ENCODE results near the gene HYOU1.

DNA sequence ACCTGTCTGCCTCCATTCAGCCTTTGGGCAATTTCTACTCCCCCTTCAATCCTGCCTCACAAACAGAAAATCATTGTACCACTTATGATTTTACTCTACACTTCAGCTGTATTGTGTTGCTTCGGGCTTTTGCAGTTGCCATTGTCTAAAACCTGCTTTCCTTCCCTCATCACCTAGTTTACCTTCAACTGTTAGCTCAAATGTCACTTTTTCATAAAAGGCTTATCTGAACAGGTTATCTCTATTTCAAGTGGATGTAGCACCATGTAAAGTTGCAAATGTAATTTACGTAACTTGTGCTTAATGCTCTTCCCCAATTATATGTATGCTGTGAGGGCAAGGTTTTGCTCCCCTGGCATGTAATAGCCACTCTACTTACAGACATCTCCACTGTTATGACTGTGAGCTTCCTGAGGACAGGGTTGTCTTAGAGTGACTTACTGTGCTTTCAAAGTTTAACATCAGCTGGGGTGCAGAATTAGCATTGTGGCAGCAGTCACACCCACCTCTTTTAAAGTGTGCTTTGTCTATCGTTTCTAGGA lies 44.3 kb downstream of the HYOU1 start:
- TF ChIP-seq, protein P1, sequence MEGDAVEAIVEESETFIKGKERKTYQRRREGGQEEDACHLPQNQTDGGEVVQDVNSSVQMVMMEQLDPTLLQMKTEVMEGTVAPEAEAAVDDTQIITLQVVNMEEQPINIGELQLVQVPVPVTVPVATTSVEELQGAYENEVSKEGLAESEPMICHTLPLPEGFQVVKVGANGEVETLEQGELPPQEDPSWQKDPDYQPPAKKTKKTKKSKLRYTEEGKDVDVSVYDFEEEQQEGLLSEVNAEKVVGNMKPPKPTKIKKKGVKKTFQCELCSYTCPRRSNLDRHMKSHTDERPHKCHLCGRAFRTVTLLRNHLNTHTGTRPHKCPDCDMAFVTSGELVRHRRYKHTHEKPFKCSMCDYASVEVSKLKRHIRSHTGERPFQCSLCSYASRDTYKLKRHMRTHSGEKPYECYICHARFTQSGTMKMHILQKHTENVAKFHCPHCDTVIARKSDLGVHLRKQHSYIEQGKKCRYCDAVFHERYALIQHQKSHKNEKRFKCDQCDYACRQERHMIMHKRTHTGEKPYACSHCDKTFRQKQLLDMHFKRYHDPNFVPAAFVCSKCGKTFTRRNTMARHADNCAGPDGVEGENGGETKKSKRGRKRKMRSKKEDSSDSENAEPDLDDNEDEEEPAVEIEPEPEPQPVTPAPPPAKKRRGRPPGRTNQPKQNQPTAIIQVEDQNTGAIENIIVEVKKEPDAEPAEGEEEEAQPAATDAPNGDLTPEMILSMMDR (IDR thresholded peaks at IDR 0.05; ENCODE audit: low read length) = no peak
- TF ChIP-seq EZH2 (IDR thresholded peaks at IDR 0.05; ENCODE audit: borderline replicate concordance, low read length) = no peak

All from OCI-LY1 (cell line).